ENCODE measurements around the gene PLSCR1.

PLSCR1 gene, protein sequence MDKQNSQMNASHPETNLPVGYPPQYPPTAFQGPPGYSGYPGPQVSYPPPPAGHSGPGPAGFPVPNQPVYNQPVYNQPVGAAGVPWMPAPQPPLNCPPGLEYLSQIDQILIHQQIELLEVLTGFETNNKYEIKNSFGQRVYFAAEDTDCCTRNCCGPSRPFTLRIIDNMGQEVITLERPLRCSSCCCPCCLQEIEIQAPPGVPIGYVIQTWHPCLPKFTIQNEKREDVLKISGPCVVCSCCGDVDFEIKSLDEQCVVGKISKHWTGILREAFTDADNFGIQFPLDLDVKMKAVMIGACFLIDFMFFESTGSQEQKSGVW

DNA sequence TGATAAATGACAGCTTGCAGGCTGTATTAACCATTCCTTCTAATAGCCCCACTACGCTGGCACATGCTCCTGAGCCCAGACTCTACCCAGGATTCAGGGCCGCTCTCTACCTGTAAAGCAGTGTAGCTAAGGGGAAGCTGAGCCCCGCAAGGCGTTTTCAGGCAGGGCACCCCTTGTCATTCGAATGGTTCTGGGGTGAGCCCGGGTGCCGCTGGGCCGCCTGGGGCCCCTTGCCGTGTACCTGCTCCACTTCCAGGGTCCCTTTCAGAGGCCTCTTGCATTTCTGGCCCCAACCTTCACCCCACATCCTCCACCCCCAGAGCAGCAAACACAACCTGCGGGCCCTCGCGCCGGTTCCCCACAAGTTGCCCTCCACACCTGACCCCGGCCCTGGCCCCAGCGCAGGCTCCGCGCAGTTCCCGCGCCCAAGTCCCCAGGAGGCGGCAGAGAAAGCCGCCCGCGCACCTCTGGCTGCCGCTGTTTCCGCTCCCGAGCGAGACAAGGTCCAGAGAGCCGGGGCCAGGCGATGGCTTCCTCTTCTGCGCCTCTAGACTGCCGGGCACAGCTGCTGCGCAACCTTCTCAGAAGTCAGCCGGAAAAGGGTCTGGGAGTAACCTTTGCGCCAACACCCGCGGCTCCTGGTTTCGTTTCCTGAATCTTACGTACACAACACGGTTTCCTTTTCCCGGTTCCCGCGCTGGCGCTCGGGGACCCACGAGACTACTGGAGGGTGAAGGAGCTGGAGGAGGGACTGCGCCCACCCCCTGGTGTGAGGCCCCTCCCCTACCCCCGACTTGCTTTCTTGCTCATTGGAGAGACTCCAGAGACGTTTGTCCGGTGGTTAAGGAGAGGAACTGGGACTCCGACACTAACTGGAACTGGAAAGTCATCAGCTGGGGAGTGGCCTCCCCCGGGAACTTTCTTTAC lies at the start of gene PLSCR1:
TSS of gene PLSCR1 (minus strand) at position 606 of the 927 bp plus-strand sequence. CDS start 8,055 bp downstream, outside the sequence.
- DNase-seq = peak; percentile 85

DNA sequence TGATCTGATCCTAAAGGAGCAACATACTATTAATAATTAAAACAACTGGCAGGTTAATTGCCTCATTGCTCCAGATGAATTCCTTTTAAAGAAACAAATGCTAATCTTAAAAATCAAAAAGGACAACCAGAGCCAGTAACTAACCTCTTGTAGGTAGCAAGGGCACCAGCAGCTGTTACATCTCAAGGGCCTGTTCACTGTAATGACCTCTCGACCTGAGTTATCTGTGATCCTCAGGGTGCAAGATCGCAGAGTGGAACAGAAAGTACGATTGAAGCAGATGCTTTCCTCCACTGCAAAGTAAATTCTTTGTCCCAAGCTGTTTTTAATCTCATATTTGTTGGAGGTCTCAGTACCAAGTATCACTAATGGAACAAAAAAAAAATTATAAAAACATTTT lies 49.4 kb upstream of the PLSCR1 start:
- DNase-seq = no peak

DNA sequence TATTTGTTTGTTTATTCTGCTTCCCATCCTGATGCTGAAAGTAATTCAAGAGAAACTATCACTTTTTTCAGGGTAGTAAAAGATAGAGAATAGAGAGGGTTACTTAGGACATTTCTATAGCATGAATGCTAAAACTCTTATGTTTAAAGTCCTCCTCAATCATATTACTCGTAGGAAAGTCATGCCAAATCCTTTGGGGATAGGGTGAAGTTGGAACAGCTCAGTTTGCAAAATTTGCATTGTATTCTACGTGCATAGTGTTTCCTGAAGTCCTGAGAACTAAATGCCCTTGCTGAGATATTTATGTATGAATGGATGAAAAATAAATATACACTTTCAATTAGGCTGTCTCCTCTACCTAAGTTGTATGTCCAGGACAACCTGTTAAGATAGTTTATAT lies 46.1 kb upstream of the PLSCR1 start:
- no peak for DNase-seq

DNA sequence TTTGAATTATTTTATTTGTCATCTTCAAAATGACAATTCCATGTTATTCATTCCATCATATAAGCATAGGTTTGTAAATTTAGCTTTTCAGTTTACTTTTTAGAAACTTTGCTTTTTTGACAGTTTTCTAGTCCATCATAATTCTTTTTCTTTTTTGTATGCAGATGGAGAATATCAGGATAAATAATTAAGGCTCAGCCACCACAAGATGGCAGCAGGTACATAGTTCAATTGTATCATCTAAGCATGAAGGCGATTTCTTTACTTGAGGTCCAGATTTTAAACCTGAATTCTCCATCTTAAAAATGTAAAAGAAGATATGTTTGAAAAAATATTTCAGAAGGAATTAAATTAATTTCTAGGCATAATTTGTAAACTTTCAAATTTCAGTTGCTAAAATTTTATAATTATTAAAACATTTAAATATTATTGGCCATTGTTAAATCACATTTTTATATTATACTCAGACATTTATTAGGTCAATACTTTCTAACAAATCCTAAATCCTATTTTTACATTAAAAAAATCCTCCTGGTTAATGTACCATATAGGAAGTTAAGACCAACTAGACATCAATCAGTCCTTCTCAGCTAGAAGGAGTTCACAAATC lies 45.6 kb upstream of the PLSCR1 start:
- peak; percentile 21 for DNase-seq

DNA sequence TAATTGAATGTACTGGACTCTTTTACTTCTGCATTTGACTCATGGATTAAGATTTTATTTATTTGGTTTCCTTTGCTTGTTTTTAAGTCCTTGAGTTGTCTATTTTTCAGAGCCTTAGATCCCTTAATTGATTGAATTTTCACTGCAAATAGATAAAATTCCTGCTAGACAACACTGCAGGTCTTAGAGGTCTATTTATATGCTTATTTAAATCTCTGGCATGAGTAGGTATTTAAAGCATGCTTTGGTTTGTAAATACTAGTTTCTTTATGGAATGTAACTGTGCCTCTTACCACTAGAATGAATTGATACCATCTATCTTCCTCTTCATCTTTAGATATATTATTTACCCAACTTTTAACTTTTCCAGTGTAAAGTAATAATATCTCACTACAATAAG lies 40.7 kb upstream of the PLSCR1 start:
- DNase-seq = no peak

DNA sequence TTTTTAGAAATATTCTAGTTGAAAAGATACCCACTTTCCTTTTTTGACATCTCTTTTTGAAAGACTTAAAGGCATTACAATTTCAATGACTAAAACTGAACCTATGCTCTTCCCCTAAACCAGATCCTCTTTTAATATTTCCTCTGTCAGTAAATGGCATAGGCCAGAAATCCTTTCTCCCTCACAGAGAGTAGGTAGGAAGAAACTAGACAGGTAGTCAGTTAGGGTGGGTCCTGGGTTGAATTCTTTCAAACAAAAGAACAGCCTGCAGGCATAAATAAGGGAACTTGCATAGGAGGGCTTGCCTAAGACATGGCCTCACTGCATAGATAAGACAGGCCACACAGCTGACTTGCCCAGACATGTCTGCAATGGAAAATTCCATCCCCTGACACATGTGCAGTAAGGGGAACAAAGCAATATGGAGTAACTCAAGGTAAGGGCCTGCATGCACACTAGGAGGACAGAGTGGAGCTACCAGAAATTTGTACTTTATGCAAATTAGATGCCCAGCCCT lies 37.6 kb upstream of the PLSCR1 start:
- DNase-seq = no peak

DNA sequence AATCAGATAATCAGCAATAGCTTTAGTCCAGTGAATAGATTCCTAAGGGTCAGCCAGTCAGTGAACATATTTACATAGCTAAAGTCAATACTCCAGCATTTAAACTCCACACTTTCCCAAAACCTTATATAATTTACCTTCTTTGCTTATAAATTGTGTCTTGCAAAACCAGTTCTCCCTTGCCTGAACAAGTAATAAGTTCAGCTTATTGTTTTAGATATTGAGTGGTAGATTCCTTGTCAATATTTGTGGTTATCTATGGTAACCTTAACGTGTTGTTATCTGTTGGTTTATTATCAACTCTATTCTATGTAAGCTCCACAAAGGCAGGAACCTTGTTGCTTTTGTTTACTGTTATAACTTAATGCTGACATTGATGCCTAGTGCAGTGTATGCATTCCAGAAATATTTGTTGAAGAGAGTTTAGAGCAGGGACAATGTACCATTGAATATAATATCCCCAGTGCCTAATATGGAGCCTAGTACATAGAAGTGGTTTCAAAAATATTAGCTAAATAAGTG lies 36.7 kb upstream of the PLSCR1 start:
- DNase-seq = no peak

DNA sequence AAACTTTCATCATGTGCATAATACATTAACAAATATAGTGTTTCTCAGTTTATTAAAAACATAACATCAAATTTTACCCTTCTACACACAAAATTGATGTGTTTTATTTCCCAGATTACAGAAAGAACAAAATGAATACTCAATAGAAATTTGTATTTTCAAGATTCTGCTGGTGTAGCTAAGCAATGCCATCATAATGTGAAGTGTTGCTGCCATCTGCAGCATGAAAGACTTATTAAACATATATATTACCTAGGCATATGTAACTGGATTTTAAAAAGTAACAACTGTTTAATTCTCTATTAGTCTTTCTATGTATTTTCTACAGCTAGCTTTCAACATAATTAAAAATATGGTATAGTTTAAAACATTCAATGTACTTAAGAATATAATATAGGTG lies 33.3 kb upstream of the PLSCR1 start:
- peak; percentile 13 for DNase-seq

DNA sequence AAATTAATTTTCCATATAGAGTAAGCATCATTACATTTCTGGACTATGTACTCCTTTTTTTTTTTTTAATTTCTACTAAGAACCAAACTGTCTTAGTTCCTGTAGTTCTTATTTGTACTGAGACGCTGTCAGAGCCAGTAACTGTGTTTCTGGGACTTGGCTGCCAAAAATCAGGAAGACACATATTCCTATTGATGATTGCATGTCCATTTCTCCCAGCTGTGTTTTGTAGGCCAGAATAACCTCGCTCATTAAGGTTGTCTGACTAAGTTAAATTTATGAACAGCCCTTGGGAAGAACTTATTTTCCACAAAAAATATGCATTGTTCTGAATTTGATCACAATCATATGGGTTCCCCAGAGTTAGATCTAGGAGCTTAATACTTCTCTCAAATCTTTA lies 31.2 kb upstream of the PLSCR1 start:
- DNase-seq = no peak

DNA sequence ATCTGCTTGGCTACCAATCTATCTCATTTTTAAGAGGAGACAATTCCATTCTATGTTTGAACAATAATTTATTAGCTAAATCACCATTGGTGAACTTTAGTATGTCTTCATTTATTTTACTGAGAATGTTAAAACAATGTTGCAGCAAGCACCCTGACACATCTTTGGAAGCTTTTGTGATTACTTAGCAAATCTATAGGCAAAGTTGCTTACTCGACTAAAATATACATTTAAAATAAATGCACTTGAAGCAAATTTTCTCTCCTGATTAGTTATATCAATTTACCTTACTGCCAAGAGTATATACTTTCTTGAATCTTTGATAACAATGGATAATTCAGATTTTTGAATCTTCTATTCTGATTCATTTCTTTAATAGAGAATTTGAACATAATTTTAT lies 29.8 kb upstream of the PLSCR1 start:
- no peak for DNase-seq

DNA sequence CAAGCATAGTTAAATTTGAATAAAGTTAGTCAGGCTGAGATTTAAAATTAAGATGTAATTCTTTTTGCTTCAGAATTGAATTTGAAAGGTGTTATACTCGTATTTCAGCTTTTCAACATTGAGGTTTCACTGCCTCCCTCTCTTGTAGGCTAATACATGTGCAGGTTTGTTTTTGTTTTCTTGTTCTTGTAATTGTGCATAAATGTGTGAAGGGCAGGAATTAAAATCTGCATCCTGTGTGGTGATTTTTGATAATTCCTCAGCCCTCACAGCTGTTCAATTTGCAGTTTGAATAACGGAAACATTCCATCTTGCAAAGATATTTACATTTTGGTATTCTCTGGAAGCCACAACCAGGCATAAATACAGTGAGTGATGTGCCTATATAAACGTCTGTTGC lies 24.9 kb upstream of the PLSCR1 start:
- DNase-seq = no peak

DNA sequence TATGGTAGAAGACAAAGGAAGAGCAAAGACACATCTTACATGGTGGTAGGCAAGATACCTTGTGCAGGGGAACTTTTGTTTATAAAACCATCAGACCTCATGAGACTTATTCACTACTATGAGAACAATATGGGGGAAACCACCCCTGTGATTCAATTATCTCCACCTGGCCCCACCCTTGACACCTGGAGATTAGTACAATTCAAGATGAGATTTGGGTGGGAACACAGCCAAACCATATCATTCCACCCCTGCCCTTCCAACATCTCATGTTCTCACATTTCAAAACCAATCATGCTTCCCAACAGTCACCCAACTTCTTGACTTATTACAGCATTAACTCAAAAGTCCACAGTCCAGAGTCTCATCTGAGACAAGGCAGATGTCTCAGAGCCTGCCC lies 21.7 kb upstream of the PLSCR1 start:
- no peak for DNase-seq

DNA sequence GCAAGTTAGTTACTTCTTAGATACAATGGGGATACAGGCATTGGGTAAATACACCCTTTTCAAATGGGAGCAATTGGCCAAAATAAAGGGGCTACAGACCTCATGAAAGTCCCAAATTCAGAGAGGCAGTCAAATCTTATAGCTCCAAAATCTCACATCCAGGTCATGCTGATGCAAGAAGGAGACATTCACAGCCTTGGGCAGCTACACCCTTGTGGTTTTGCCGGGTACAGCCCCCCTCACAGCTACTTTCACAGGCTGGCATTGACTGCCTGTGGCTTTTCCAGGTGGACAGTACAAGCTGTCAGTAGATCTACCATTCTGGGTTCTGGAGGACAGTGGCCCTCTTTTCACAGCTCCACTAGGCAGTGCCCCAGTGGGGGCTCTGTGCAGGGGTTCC lies 17.5 kb upstream of the PLSCR1 start:
- no peak for DNase-seq

DNA sequence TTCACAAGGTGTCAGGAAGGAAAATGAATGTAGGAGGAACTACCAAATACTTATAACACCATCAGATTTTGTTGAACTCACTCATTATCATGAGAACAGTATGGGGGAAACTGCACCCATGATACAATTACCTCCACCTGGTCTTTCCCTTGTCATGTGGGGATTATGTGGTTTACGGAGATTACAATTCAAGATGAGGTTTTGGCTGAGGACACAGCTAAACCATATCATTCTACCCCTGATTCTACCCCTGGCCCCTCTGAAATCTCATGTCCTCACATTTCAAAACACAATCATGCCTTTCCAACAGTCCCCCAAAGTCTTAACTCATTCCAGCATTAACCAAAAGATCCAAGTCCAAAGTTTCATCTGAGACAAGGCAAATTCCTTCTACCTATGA lies 17.1 kb upstream of the PLSCR1 start:
- DNase-seq = no peak

DNA sequence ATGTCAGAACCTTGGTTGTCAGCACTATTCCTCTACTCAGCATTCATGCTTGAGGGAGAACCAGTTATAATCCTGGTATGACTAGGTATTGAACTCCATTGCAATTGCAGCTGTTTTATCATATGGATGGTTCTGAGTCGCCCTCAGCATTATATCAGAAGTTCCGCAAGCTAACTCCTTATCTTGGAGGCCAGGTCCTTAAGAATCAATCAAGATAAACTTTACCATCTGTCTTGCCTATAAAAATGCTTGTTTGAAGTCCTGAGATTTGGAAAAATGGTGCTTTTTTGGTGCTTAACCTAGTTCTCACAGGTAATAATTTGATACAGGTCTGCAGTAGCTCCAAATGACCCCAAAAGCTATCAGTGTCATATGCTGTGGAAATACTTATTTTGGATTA lies 16.3 kb upstream of the PLSCR1 start:
- no peak for DNase-seq

DNA sequence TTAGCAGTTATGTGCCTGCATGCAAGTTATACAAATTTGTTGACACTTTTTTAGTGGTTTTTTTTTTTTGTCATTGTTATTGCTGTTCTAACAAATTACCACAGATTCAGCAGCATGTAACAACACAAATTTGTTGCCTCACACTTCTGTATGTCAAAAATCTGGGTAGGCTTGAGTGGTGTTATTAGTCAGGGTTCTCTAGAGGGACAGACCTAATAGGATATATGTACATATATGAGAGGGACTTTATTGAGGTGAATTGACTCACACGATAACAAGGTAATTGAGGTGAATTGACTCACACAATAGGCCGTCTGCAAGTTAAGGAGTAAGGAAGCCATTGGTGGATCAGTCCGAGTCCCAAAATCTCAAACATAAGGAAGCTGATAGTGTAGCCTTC lies 15.0 kb upstream of the PLSCR1 start:
- DNase-seq = no peak

DNA sequence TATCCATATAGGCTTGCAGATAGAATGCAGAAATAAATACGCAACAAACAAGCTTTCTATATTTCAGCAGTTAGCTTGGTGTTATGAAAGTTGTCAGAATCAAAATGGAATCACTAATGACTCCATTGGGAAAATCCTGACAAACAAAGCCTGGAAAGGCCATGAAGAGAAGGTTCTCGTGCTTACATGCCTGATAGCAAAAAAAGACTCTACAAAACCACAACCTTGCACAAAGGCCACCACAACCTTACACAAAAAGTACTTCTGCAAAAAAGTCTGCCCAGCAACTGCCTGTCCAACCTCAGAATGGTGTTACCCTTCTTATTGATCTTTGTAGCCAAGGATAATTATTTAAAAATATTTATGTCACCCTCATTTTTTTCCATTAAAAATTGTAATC lies 14.4 kb upstream of the PLSCR1 start:
- DNase-seq = no peak

DNA sequence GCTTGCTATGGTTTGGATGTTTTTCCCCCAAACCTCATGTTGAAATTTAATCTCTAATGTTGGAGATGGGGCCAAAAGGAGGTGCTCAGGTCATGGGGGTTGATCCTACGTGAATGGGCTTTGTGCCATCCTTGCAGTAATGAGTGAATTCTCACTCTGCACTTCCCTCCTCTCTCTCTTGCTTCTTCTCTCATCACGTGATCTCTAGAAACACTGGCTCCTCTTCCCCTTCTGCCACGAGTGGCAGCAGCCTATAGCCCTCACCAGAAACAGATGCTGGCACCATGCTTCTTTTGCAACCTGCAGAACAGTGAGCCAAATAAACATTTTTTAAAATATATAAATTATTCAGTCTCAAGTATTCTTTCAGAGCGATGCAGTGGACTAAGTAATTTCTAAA lies 13.3 kb upstream of the PLSCR1 start:
- DNase-seq = no peak

DNA sequence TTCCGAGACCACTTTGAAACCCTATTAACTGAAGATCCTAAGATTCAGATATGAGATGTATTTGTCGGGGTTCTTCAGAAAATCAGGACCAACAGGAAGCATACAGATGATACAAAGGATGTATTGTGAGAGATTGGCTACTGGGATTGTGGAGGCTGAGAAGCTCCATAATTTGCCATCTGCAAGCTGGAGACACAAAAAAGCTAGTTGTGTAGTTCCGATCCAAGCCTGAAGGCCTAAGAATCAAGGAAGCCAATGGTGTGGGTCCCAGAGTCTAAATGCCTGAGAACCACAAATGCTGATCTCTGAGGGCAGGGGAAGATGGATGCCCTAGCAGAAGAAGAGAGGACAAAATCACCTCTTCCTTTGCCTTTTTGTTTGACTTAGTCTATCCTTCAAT lies 10.9 kb upstream of the PLSCR1 start:
- DNase-seq = no peak

DNA sequence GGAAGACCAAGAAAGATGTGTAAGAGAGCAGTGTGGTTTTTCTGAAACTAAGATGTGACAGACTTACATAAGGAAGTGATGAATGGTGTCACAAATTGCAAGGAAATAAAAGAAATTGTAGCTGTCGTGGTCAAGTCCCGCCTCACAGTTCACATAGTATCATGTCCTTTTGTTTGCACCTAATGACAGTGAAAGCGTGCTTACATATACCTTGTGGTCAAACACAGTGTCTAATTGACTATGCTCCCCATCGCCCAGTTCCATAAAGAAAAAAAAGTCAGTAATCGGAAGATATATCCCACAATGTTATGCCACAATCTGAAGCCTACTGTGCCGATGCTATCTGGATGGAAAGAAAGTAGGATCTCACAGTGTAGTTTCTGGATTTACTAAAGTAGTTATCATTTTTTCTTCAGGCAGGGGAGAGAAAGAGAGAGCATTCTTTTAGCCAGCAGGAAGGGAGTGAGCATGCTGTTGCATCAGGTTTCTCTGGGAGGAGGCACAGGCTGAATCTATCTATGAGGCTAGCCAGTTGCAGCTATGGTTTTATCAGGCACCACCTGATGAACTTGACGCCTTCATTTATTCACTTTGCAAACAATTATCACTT lies 9.8 kb upstream of the PLSCR1 start:
- DNase-seq = no peak

DNA sequence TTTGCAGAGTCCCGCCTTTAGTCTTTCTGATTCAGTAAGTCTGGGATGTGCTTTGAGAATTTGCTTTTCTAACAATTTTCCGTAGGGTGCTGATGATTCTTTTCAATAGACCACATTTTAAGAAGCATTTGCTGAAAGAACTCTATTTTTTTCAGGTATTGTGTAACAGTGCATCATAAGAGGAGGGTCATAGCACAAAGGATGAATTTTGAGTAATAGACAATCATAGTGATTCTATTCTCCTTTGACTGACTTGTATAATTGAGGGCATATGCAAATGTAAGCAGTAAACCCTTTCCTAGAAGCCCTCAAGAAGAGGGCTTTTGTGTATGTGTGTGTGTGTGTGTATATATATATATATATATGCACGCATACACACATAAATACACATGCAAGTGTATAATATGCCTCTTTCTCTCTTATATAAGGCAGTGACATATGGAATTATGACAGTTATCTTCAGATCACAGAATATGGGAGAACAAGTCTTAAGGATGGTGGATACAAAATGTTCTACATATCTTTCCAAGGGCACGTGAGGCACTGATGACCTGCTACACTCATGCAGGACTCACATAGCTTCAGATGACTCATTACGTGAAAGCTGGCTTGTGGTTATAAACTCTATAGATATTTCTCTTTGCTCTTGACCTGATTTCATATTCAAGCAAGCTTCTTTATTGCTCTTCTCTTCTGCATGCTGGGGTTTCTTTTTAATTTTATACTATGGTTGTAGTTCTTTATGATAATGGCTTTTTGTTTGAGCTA lies 6.5 kb upstream of the PLSCR1 start:
- peak; percentile 56 for DNase-seq

DNA sequence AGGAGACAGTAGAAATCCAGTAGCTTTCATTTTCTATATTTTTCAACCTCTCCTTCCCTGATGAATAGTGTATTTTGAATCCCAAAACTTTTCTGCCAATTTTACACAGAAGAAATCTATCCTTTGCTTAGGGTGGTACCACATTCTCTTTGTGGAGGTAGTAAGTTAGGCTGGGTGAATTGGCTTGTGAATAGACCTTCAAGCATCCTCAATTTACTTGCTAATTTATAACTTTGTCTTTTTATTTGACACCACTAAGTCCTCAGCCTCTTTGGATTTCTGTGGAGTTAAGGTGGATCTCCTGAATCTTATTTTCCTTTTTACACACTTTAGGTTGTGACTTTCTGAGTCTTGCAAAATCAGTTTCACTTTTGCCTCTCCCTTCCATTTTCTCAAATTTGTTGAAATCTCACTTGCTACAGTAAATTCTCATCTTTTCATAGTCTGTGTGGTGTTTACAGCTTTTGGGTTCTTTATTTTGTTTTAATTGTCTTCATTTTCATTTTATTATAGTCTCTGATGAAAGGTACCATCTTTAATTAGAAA lies 5.7 kb upstream of the PLSCR1 start:
- no peak for DNase-seq

All from activated CD4-positive, alpha-beta T cell treated with anti-CD3 and anti-CD28 coated beads, Interleukin-2, Interleukin-6, amounts not matched to agents 100 ng/mL and 50 ng/mL, durations not matched to agents 16 hours and 8 hours (primary cell).